Measurements from ENCODE around the gene HMGXB4. TPM values are rescaled to one million over a fixed set of nuclear protein-coding genes. Genes with fewer than 3 reads are reported as not detected.

Gene HMGXB4
- total and polyA plus RNA-seq, 2 of the 13 experiments (the other 11 are each of a cell fraction or from before 2014, with no cell fraction given) = 13.9 to 16.3 TPM

- TF ChIP-seq NFAT5 (CRISPR knock-in tag; IDR thresholded peaks at IDR 0.05) (no peak), MXI1 (IDR thresholded peaks at IDR 0.05; ENCODE audit: borderline replicate concordance, low read depth, low read length) (peak; percentile 74; the same call in 1 of the 3 replicates), SOX5 (CRISPR knock-in tag; IDR thresholded peaks at IDR 0.05; ENCODE audit: borderline replicate concordance) (0 out of 2 replicates have a peak, but pooled peaks have one; percentile 6), STAT6 (CRISPR knock-in tag; IDR thresholded peaks at IDR 0.05; ENCODE audit: borderline replicate concordance) (peak; percentile 31; the same call in 1 of the 2 replicates), ZNF564 (CRISPR knock-in tag; IDR thresholded peaks at IDR 0.05) (no peak), SP2 (CRISPR knock-in tag; IDR thresholded peaks at IDR 0.05) (peak; percentile 100), GMEB1 (CRISPR knock-in tag; IDR thresholded peaks at IDR 0.05; ENCODE audit: borderline replicate concordance) (peak; percentile 51), CENPBD1 (CRISPR knock-in tag; IDR thresholded peaks at IDR 0.05; ENCODE audit: borderline replicate concordance, low read depth) (peak; percentile 90; the same call in 1 of the 2 replicates), MATR3 (CRISPR knock-in tag; IDR thresholded peaks at IDR 0.05) (no peak), ZNF34 (CRISPR knock-in tag; IDR thresholded peaks at IDR 0.05; ENCODE audit: borderline replicate concordance) (peak; percentile 89; the same call in 1 of the 2 replicates), ZNF580 (CRISPR knock-in tag; IDR thresholded peaks at IDR 0.05; ENCODE audit: borderline replicate concordance, low read depth) (peak; percentile 14; the same call in 1 of the 2 replicates), GTF2F1 (IDR thresholded peaks at IDR 0.05; ENCODE audit: low read length) (peak; percentile 39; the same call in 1 of the 2 replicates), EP300 (IDR thresholded peaks at IDR 0.05; ENCODE audit: low read depth in 2 of 2, low read length in 2 of 2) (no peak; a peak in 1 of 4 replicates), EP300 (CRISPR knock-in tag; IDR thresholded peaks at IDR 0.05; ENCODE audit: borderline replicate concordance) (0 out of 2 replicates have a peak, but pooled peaks have one; percentile 8), CHD2 (IDR thresholded peaks at IDR 0.05; ENCODE audit: low read depth, low read length) (peak; percentile 74), RAD51 (IDR thresholded peaks at IDR 0.05; ENCODE audit: borderline replicate concordance) (peak; percentile 97), HMG20B (CRISPR knock-in tag; conservative IDR thresholded peaks at IDR 0.05) (no peak)
Observed at GRCh38 chr22:35299673-35300499, 42.6 kb downstream of the HMGXB4 start, which contains the start of gene TOM1 (continued).

All from HepG2 (cell line).